ENCODE measurements around the gene ZNF777. TPM values are rescaled to one million over a fixed set of nuclear protein-coding genes. Genes with fewer than 3 reads are reported as not detected.
A peak's percentile ranks its signal among the peaks of the same experiment; 100 is the strongest.

ZNF777 gene
- polyA plus RNA-seq, 2 of the 4 experiments (the other 2 are of a cell fraction) = 5.4 to 10.5 TPM

- peak overlapping the region; percentile 88 to 99 for H3K27ac ChIP-seq
- WGBS (ENCODE audit: missing lambda C conversion rate) = 0% methylated on average over 23 of the region's 145 CpGs
- DNase-seq (ENCODE audit: low read depth in 1 of 2, low spot score in 1 of 2) = peak in 1 of 2 experiments; percentile 29
Observed at GRCh38 chr7:149459540-149460452, 1.1 kb downstream of the ZNF777 start.

DNA sequence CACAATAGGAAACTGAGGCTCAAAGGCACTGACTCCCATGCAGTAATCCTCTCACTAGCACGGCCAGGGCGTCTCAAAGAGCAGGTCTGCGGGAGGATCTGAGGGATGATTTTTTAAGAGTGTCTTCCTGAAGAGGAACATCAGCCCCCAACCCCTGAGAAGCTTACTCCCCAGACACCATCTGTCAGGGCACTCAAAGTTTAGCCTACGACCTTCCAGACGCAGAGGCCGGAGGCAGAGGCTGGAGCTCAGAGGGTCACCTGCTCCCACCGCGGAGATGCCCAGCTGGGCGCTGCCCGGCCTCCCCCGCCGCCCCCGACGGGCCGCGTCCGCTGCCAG, 1.7 kb downstream of the ZNF777 start:
- DNase-seq (ENCODE audit: low read depth in 1 of 2, low spot score in 1 of 2) (peak in 1 of 2 experiments; percentile 16), FAIRE-seq (no peak), ATAC-seq (no peak)
- no peaks in the 10 kb centered on the region for H3K9me3 ChIP-seq
- TF ChIP-seq HMGXB4 (CRISPR knock-in tag; IDR thresholded peaks at IDR 0.05; ENCODE audit: borderline replicate concordance) (no peak), EHF (CRISPR knock-in tag; IDR thresholded peaks at IDR 0.05) (no peak)
- TF ChIP-seq, protein P1, sequence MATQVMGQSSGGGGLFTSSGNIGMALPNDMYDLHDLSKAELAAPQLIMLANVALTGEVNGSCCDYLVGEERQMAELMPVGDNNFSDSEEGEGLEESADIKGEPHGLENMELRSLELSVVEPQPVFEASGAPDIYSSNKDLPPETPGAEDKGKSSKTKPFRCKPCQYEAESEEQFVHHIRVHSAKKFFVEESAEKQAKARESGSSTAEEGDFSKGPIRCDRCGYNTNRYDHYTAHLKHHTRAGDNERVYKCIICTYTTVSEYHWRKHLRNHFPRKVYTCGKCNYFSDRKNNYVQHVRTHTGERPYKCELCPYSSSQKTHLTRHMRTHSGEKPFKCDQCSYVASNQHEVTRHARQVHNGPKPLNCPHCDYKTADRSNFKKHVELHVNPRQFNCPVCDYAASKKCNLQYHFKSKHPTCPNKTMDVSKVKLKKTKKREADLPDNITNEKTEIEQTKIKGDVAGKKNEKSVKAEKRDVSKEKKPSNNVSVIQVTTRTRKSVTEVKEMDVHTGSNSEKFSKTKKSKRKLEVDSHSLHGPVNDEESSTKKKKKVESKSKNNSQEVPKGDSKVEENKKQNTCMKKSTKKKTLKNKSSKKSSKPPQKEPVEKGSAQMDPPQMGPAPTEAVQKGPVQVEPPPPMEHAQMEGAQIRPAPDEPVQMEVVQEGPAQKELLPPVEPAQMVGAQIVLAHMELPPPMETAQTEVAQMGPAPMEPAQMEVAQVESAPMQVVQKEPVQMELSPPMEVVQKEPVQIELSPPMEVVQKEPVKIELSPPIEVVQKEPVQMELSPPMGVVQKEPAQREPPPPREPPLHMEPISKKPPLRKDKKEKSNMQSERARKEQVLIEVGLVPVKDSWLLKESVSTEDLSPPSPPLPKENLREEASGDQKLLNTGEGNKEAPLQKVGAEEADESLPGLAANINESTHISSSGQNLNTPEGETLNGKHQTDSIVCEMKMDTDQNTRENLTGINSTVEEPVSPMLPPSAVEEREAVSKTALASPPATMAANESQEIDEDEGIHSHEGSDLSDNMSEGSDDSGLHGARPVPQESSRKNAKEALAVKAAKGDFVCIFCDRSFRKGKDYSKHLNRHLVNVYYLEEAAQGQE (IDR thresholded peaks at IDR 0.05) = no peak
- TF ChIP-seq, protein P2, sequence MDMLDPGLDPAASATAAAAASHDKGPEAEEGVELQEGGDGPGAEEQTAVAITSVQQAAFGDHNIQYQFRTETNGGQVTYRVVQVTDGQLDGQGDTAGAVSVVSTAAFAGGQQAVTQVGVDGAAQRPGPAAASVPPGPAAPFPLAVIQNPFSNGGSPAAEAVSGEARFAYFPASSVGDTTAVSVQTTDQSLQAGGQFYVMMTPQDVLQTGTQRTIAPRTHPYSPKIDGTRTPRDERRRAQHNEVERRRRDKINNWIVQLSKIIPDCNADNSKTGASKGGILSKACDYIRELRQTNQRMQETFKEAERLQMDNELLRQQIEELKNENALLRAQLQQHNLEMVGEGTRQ (IDR thresholded peaks at IDR 0.05) = no peak
- WGBS (ENCODE audit: missing lambda C conversion rate) = 66% methylated on average over 6 of the region's 17 CpGs
- H3K4me2 ChIP-seq = peak overlapping the region; percentile 96
- ChIA-PET POLR2A (no interaction called here), CTCF (interaction anchor here (1.4 to 2.0 kb wide), 3 partner anchors 14 to 36 kb away, joined by 6 to 7 read pairs (median 7); no protein-coding TSS in a partner anchor)
- H3K4me1 ChIP-seq = peaks cover 12% of the 10 kb centered on the region
- peak overlapping the region; percentile 64 for H3K4me3 ChIP-seq
- peak overlapping the region; percentile 88 to 99 for H3K27ac ChIP-seq

More at GRCh38 chr7:149459540-149460452, 1.1 kb downstream of the ZNF777 start:
- FAIRE-seq = no peak
- Histone ChIP-seq H3K4me3 (peak overlapping the region; percentile 64), H3K4me2 (peak overlapping the region; percentile 96), H3K4me1 (peaks cover 12% of the 10 kb centered on the region), H3K9me3 (no peaks in the 10 kb centered on the region)
- POLR2A ChIA-PET = interaction anchor here (1.0 to 1.4 kb wide), 6 partner anchors 15 to 195 kb away, joined by 3 to 10 read pairs (median 4); no protein-coding TSS in a partner anchor
- CTCF ChIA-PET = interaction anchor here (0.6 to 2.7 kb wide), 13 partner anchors 14 to 334 kb away, joined by 3 to 11 read pairs (median 5); partner anchors contain the start of gene ZNF425
- no peak for TF ChIP-seq KDM1A (IDR thresholded peaks at IDR 0.05; ENCODE audit: low read depth)
- TF ChIP-seq, protein P1 (IDR thresholded peaks at IDR 0.05) = no peak
- TF ChIP-seq MYC (IDR thresholded peaks at IDR 0.05; ENCODE audit: borderline replicate concordance, low read length) = no peak
- ATAC-seq = peak; percentile 12 to 60; a peak in 4 of 6 replicates

DNA sequence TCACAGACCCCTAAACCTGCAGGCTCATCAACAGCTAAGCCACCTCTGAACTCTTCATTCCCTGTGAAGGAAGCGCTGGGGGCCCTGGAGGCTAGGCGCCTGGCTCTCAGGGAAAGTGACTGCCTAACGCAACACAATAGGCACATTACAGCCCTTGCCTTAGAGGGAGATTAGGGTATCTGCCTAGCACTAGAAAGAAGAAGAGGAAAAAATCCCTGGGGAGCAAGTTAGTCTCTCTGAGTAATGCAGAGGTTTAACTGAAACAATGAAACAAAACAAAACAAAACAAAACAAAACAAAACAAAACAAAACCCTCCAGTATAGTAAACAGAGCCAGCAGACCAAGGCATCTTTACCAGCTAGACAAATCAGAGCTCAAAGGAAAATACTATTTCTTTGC, 2.6 kb downstream of the ZNF777 start:
- Histone ChIP-seq H3K27ac (no peak overlapping the region), H3K4me1 (peaks cover 12% of the 10 kb centered on the region), H3K4me2 (peak overlapping the region; percentile 96), H3K4me3 (no peak overlapping the region), H3K9me3 (no peaks in the 10 kb centered on the region)
- WGBS (ENCODE audit: missing lambda C conversion rate) = 84% methylated on average over 3 of the region's 3 CpGs
- TF ChIP-seq NR3C1 (IDR thresholded peaks at IDR 0.05) = no peak
- TF ChIP-seq ZC3H11A (IDR thresholded peaks at IDR 0.05) = no peak
- no peak for TF ChIP-seq RARB (CRISPR knock-in tag; IDR thresholded peaks at IDR 0.05)
- TF ChIP-seq TFCP2L1 (CRISPR knock-in tag; IDR thresholded peaks at IDR 0.05) = no peak
- FAIRE-seq = no peak
- ChIA-PET POLR2A (no interaction called here), CTCF (interaction anchor here (0.6 to 1.6 kb wide), 3 partner anchors 13 to 128 kb away, joined by 3 to 7 read pairs (median 7); no protein-coding TSS in a partner anchor)
- no peak for ATAC-seq
- DNase-seq (ENCODE audit: low read depth in 1 of 2, low spot score in 1 of 2) = no peak
